ENCODE data around the gene STXBP2.

GRCh38 chr19:7644550-7644877 is 7.6 kb downstream of the STXBP2 start:
- TF ChIP-seq CTCF (IDR thresholded peaks at IDR 0.05) (no peak), POLR2A (IDR thresholded peaks at IDR 0.05) (no peak)

All from prostate gland (tissue), 2 donors.